CD4-positive, alpha-beta T cell treated with Interleukin-15 for 4 hours (primary cell): ENCODE results near the gene ZMYND19.
"Not testable (repeated sequence)": the region's sequence is repeated elsewhere in the genome, so short reads cannot be mapped to it uniquely, and the experiment has no call there.

Experiments
- DNase-seq: peaks from one replicate; pipeline ENCODE4 v3.0.0-alpha.2; 2020; ENCODE audit warnings: low spot score

Gene ZMYND19

DNA sequence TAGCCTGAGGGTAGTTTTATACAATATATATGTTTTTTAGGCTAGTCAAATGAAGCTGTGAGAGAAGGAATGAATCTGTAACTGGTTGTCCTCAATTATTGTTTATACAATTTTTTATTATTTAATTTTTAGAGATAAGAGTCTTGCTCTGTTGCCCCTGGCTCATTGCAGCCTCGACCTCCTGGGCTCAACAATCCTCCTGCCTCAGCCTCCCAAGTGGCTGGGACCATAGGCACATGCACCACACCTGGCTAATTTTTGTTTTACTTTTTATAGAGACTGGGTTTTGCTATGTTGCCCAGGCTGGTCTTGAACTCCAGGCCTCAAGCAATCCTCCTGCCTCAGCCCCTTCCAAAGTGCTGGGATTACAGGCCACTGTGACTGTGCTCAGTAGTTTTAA lies 36.0 kb downstream of the ZMYND19 start:
- DNase-seq, result no peak

DNA sequence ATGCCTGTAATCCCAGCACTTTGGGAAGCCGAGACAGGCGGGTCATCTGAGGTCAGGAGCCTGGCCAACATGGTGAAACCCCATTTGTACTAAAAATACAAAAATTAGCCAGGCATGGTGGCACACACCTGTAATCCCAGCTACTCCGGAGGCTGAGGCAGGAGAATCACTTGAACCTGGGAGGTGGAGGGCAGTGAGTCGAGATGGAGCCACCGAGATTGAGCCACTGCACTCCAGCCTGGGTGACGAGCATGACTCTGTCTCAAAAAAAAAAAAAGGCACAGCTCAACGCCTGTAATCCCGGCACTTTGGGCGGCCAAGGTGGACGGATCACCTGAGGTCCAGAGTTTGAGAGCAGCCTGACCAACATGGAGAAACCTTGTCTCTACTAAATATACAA lies 36.7 kb downstream of the ZMYND19 start:
- not testable (repeated sequence) for DNase-seq

DNA sequence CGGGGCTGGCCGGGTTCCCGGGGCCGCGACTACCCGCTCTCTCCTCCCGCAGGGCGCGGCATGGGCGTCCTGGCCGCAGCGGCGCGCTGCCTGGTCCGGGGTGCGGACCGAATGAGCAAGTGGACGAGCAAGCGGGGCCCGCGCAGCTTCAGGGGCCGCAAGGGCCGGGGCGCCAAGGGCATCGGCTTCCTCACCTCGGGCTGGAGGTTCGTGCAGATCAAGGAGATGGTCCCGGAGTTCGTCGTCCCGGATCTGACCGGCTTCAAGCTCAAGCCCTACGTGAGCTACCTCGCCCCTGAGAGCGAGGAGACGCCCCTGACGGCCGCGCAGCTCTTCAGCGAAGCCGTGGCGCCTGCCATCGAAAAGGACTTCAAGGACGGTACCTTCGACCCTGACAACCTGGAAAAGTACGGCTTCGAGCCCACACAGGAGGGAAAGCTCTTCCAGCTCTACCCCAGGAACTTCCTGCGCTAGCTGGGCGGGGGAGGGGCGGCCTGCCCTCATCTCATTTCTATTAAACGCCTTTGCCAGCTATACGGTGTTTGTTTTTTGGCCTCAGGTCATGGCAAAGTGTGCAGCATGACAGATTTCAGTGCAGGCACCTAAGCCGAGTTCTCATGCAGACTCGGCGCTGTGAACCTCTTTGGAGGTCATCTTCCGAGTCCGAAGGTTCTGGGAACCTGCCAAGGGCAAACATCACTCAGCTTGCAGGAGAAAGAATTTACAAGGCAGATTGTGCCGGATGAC lies 38.1 kb downstream of the ZMYND19 start:
- no peak for DNase-seq

DNA sequence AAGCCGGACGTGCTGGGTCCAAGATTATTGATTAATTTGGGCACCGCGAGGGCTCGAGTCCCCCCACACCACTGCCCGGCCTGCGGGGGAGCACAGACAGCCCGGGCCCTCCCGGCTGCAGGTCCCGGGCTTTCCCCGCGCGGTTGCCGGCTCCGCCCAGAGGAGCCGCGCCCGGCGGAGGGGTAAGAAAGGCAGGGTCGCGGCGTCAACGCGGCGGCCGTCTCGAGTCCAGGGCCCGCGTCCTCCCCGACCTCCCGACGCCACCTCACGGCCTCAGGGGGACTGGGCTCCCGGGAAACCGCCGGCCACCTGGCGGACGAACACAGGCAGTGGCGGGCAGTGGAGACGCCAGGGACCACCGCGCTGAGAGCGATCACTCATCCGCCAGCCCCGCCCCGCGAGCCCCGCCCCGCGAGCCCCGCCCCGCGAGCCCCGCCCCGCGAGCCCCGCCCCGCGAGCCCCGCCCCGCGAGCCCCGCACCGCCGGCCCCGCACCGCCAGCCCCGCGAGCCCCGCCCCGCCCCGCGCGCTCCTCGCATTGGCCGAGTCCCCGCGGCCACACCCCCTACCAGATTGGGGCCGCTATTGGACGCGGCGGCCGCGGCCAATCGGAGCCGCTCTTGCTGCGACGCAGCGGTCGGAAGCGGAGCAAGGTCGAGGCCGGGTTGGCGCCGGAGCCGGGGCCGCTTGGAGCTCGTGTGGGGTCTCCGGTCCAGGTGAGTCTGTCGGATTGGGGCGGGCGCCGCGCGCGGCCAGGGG lies 38.9 kb downstream of the ZMYND19 start, which contains the start of gene MRPL41:
Gene MRPL41, plus strand, starts transcription at position 616 of the 758 bp plus-strand sequence. CDS start 203 bp downstream, outside the sequence.
- DNase-seq, result peak; percentile 89

DNA sequence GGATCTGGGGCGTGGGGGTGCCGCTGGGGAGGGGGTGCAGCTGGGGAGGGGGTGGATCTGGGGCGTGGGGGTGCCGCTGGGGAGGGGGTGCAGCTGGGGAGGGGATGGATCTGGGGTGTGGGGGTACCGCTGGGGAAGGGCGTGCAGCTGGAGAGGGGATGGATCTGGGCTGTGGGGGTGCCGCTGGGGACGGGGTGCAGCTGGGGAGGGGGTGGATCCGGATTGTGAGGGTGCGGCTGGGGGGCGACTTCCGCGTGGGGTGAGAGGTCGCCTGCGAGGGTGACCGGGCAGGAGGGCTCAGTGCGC lies 39.4 kb downstream of the ZMYND19 start:
- DNase-seq, result not testable (repeated sequence)

DNA sequence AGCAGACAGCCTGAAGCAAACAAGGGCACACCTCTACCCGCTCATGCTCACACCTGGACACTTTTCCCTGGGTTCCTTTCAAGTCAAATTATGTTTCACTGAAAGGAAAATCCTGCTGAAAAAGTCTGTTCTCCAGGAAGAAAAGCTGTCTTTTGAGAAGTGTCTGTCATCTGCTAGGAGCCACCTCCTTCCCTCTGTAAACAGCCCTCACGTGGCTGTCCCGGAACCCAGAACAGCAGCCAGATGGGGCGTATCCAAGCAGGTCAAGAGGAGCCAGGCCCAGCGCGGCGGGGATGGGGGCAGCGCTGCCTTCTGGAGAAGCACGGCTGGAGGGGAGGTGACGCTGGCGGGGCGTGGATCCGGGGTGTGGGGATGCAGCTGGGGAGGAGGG lies 40.1 kb downstream of the ZMYND19 start, which contains the start of gene PNPLA7:
Gene PNPLA7, minus strand, starts transcription at position 172 of the 391 bp plus-strand sequence. CDS start 205 bp downstream, outside the sequence.
- peak; percentile 54 for DNase-seq

DNA sequence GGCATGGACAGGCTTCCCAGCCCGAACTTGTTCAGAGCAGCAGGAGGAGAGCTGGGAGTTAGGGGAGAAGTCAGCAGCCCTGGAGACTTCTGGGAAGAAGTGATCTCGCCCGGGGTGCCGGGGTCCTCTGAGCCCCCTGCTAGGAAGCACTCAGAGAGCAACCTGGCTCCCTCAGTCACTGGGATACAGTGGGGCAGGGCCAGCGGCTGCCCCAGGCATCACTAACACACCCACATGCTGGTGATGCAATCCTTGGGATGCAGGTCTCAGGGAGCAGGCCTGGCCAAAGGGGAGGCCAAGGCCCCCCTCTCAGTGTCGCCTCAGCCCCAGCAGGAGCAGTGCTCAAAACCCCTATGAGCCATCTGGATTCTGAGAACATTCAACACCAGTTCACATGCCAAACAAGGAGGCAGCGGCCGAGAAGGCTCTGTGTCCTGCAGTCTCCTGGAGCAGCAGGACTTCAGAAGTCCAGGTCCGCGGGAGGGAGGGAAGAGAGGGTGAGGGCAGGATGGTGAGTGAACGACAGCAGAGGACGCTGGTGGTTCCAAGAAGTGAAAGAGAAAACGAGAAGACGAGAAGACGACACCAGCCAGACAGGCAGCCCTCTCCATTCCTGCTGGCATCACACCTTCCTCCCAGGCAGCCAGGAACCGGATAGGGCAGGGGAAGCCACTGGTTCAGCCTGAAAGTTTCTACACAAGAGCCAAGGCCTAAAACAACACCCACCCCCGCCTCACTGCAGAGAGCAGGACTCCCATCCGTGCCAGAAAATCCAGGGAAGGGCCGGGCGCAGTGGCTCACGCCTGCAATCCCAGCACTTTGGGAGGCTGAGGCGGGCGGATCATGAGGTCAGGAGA lies 42.4 kb downstream of the ZMYND19 start:
- no peak for DNase-seq

DNA sequence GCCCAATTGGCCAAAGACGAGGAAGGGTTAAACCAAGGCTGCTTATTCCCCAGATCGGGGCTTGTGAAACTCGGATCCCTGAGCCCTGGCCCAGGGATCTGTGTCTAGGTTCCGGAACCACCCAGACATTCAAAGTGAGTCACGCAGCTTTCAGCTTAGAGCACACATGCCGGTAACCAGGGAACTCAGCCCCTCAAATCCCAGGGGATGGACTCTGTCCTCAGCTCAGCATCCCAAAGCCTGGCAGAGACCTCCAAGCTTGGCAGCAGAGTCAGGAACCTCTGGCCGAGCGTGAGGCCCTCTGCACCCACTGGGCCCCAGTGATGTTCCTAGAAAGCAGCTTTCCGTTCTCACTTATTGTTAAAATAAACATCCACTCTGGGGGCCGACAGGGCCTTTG lies 45.2 kb downstream of the ZMYND19 start:
- no peak for DNase-seq

DNA sequence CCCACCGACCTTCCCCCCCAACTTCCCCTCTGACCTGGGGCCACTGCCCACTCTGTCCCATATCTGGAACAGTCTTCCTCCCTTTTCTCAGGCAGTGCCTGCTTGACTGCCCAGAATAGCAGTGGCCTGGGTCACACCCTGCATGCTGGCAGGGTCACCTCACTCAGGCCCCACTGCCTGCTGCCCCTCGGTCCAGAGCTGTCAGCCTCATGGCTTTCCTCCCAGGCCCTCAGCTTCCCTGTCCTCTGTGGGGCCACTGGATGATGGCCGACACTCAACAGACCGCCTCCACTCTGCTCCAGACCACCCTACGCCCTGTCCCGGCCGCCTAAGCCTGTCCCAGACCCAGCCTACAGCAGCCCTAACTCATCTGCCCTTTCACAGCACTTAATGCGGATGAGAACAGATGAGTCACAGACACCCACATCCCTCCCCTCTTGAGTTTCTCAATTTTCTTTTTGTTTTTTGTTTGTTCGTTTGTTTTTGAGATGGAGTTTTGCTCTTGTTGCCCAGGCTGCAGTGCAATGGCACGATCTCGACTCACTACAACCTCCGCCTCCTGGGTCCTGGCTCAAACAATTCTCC lies 46.0 kb downstream of the ZMYND19 start:
- no peak for DNase-seq

DNA sequence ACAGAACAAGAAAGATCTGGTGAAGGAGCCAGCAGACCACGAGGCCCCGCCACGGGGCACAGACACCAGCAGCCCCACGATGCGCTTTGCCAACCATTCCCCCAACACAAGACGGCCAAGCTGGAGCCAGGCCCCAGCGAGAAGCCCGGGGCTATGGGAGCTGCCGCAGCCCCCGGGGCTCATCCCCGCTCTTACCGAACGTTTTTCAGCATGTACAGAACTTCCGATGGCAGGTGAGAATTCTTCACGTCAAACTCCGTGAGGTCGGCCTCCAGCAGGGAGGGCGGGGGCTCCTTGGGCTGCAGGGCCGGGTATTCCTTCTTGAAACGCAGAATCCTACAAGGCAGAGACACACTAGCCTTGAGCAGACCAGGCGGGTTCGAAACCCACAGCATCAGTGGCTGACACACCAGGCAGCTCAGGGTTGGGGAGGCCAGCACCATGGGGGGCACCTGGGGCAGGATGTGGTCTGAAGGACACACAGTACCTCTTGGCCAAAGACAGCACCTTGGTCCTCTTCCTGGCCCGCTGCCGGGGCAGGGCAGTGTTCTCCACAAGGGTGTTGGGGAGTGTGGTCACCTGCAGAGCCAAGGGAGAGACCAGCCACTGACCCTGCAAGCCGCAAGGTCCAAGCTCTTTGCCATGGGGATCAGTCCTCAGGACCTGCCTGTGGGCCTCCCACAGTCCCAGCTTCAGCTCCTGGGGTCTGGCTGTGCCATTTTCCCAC lies 46.9 kb downstream of the ZMYND19 start:
- DNase-seq, result no peak

DNA sequence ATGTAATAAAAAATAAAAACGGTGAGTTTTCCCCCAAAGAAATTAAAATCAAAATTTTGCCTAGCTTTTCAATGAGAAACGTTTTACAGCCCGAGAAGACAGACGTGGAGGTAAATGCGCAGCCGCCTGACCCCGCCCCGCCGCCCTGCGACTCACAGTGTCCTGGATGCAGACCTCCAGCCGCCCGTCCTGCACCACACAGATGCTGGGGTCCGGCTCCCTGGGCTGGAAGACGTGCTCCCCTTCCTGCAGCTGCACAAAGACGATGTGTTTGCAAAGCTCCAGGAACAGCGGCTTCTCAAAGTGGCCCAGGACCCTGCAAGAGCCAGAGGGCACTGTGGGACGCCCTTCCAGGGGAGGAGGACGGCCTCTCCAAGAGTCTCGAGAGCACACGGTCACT lies 47.8 kb downstream of the ZMYND19 start:
- DNase-seq, result no peak

DNA sequence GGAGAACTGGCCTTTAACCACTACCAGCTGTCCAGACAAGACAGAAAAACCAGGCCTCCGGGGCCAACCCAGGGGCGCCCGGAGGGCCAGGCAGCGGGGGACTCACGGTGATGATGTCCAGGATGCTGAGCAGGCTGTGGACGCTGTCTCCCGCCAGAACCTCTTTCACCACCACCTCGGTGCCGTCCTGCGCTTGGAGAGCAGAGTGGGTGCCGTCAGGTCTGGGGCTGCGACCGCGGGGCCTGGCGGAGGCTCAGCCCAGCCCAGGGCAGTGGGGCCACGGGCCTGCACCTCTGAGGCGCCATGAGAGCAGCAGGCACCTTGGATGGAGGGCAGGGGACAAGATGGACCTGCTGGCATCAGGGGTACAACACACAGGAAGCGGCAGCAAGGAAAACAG lies 49.8 kb downstream of the ZMYND19 start:
- no peak for DNase-seq

DNA sequence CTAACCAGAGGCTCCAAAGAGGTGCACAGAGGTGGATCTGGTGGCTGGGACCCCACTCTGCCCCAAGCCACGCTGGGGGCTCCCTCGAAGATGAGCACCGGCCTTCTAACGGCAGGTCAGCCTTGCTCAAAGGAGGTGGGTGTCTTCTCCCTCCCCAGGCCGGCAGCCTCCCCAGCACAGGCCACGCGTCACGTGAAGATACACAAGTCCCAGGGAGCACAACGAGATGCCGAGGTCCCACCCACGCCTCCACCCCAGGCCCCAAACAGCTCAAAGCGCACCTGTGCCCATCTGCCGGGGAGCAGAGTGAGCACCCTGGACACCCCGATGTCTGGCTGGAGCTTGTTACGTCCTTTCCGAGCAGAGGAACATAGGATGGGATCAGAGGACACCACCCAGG lies 52.3 kb downstream of the ZMYND19 start:
- no peak for DNase-seq

DNA sequence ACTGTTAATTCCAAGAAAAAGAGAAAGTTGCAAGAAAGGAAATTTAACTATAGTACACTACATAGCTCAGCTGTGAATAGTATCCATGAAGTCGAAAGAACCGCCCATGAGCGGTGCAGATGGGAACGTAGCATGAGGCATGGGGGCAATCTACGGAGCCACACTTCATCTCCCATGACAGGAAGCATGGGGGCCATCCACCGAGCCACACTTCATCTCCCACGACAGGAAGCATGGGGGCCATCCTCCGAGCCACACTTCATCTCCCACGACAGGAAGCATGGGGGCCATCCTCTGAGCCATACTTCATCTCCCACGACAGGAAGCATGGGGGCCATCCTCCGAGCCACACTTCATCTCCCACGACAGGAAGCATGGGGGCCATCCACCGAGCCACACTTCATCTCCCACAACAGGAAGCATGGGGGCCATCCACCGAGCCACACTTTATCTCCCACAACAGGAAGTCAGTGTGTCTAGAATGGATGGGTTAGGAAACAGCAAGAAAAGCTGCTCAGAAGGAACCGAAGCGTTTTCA lies 53.6 kb downstream of the ZMYND19 start:
- DNase-seq, result not testable (repeated sequence)

DNA sequence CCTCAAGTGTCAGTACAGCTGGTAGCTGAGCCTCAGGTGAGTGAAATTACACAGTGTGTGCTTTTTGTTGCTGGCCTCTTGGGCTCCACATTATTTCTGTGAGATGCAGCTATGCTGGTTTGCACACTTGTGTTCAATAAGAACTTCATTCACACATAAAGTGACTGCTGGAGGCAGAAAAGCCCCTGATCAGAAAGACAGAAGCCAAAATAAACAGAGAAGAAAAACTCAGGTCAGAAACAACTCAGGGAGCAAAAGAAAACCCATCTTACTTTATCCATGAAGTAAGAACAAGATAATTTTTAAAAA lies 55.2 kb downstream of the ZMYND19 start:
- no peak for DNase-seq

DNA sequence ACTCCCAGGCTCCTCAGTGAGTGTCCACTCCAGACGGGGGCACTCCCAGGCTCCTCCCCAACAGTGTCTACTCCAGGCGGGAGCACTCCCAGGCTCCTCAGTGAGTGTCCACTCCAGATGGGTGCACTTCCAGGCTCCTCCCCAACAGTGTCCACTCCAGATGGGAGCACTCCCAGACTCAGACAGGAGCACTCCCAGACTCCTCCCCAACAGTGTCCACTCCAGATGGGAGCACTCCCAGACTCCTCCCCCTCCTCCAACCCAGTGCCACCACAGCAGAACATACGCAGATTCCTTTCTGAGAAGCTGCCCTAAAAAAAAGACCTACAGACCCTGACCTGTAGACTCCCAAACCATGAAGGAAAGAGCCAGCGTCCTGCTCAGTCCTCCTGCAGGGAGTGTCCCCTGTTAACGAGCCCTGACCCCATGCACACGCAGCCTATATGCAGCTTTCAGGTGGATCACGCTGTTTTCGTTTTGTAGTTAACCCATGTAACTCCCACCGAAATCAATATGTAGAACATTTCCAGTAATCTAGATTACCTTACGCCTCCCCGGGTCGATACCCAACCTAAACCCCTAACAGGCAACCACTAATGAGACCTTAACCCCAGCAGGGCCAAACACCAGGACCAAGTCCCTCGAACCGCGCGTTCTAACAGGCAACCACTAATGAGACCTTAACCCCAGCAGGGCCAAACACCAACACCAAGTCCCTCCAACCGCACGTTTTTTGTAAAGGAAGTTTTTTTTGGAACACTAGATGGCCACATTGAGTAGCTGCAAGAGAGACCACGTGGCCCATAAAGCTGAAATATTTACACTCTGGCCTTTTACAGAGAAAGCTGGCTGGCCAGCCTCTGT lies 55.8 kb downstream of the ZMYND19 start:
- peak; percentile 39 for DNase-seq

DNA sequence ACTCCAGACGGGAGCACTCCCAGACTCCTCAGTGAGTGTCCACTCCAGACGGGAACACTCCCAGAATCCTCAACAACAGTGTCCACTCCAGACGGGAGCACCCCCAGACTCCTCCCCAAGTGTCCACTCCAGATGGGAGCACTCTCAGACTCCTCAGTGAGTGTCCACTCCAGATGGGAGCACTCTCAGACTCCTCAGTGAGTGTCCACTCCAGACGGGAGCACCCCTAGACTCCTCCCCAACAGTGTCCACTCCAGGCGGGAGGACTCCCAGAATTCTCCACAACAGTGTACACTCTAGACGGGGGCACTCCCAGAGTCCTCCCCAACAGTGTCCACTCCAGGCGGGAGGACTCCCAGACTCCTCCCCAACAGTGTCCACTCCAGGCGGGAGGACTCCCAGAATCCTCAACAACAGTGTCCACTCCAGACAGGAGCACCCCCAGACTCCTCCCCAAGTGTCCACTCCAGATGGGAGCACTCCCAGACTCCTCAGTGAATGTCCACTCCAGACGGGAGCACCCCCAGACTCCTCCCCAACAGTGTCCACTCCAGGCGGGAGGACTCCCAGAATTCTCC lies 57.3 kb downstream of the ZMYND19 start:
- DNase-seq, result not testable (repeated sequence)
